GM18526 (cell line): ENCODE data around the gene RMND1.

ENCODE experiments used
- POLR2A ChIP-seq: IDR thresholded peaks from 3 replicates; pipeline ENCODE4 v1.6.1; 2011; ENCODE audit not compliant: insufficient read length; ENCODE audit errors: extremely low read depth

The RMND1 gene

DNA sequence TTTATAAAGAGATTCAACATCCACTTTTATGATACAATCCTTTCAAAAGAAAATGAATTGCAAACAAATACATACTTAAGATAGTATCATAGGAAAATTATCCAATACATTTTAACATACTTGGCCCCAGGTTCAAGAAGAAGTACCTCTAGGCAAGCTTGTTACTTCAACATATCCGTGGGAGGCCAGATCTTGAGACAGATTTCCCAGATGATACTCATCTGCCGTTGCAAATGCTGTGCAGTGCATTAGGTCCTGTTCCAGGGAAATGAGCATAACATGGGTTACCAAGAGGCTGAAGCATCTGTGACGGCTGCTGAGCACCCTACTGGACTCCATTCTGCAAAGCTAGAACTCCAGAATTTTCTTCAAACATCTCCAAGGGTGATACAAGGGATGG, 15.6 kb downstream of the RMND1 start:
- no peak for TF ChIP-seq POLR2A

DNA sequence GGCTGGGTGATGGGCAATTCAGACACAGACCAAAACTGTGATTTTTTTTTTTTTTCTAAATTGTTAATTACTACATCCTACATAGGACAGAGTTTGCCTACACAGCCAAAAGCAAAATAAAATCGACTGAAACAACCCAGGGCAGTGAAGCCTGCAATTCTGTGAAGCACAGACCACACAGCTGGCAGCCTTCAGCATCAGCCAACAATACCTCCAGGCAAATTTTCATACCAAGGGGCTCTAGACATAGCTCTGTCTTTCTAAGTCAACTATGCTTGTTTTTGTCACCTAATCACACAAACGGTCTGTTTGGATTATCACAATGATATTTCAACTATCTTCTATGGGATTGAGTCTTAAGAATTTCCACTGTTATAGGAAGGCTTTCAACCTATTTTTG, 17.6 kb downstream of the RMND1 start:
- TF ChIP-seq POLR2A, result no peak

DNA sequence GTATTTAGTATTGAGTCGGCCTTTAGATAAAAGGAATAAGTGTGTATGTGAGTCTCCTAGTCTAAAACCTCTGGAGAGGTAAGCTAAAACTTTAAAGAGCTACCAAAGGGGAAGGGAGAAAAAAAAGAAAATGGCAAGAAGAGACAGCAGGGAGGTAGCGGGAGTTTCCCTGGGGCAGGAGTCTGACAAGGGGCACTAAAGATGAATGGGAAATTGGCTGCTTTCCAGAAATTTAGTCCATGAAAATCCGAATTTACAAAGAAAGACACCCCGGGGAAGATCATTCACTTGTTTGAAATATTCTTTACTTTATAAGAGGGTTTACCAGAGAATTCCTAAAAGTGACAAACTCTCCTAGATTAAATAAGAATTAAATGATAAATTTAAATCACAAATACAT, 19.3 kb downstream of the RMND1 start:
- no peak for TF ChIP-seq POLR2A

DNA sequence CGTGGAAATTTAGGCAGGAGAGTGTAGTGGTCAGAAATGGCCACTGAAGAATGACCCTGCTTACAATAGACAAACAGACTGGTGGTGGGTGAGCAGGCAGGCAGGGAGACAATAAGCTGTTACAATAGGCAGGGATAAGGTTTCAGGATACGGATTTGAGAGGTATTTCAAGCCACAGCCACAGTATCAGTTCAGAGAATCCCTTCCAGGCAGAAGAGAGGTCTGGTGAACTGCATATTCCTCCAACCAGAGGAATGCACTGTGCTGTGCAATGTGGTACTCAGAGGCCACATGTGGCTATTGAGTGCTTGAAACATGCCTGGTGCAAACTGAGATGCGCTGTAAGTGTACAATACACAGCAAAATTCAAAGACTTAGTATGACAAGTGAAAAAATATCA, 20.6 kb downstream of the RMND1 start:
- no peak for TF ChIP-seq POLR2A

DNA sequence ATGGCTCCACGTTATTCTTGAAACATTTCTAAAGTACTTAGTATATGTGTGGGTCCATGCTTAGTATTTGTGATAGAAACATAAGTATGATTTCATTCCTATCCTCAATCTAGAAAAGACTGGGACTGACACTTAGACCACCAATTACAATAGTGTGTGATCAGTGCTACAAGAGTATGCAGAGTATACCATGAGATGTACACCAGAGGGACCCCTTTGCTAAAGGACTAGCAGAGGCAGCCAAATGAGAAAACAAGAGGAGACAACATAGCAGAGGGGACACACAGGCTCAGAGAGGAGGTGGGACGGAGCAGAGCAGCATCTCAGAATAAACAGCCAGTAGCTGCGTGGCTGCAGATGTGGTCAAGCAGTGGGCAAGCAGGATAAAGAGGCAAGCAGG, 21.0 kb downstream of the RMND1 start:
- no peak for TF ChIP-seq POLR2A

DNA sequence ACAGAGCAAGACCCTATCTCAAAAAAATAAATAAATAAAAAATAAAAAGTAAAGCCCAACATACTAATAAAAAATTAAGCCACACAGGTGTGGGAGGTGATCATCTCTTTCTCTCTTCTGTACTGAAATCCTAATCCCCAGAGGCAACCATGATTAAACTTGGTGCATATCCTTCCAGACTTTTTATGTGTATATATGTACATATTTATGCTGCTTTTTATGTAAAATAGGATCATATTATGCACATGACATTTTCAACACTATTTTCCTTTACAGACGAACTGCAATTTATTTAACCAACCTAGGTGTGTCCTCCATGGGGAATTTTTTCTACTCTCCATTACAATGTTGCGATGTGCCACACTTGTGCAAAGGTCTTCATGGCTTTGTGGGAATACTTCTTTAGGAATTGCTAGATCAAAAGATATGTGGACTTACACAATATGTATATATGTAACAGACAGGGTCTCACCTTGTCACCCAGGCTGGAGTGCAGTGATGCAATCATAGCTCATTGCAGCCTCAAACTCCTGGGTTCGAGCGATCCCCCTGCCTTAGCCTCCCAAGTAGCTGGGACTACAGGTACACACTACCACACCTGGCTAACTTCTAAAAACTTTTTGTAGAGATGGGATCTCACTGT, 23.7 kb downstream of the RMND1 start:
- no peak for TF ChIP-seq POLR2A

DNA sequence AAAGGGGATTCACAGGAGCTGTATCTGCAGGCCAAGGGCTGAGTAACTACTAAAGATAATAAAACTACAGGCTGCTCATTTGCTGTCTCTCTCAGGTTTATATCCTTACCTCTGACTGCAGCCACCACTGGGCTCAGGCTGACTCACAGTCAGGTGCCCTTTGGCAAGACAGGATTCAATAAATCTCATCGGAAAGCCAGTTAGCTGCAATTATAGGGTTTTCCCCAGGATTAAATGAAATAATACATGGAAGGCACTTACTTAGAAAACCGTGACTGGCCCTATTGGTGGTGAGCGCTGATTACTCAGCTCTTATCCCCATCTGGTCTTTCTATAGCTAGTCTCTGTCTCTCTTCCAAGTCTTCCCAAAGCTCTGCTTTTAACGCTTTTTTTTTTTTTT, 26.4 kb downstream of the RMND1 start:
- no peak for TF ChIP-seq POLR2A

DNA sequence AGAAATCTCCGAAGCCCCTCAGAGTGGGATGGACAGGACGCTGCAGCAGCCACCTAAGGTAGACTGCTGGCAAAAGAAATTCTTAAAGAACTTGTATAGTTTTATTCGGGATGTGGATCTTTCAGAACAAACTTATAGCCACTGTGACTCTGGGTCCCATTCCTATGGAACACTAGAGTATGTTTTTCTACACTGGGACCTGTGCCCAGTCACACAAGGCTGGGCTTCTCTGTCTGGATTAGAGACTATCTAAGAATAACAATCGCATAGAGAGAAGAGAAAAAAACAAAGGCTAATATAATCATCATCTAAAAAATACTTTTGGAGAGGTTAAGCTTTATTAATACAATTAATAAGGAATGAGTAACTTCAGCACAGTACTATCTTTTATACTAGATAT, 28.9 kb downstream of the RMND1 start:
- no peak for TF ChIP-seq POLR2A

DNA sequence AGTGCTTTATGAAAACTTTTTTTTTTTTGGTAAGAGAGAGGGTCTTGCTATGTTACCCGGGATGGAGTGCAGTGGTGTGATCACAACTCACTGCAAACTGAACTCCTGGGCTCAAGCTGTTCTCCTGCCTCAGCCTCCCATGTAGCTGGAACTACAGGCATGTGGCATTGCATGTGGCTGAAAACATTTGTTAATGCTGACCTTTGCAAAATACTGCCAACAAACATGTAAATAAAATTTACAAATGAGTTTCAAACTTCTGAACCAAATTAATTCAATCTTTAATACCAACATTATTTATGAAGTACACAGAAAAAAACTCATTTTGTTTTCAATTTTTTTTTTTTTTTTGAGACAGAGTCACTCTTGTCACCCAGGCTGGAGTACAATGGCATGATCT, 34.4 kb downstream of the RMND1 start:
- no peak for TF ChIP-seq POLR2A

DNA sequence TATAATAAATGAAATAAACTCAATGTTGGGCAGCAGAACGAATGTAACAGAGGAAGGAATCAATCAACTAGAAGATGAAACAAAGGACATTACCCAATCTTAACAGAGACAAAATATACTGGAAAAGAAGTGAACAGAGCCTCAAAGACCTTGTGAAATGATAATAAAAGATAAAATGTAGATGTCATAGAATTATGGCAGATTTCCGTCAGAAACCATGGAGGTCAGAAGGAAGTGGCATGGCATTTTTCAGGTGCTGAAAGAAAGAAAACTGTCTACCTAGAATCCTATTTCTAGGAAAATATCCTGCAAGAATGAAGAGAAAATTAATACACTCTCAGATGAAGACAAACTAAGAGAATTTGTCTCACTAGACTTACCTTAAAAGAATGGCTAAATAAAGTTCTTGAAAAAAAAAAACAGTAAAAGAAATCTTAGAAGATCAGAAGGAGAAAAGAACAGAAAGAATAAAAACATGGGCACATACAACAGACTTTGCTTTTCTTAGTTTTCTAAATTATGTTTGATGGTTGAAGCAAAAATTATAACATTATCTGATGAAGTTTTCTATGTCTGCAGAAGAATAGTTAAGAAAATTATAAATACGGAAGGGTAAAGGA, 37.2 kb downstream of the RMND1 start:
- no peak for TF ChIP-seq POLR2A

DNA sequence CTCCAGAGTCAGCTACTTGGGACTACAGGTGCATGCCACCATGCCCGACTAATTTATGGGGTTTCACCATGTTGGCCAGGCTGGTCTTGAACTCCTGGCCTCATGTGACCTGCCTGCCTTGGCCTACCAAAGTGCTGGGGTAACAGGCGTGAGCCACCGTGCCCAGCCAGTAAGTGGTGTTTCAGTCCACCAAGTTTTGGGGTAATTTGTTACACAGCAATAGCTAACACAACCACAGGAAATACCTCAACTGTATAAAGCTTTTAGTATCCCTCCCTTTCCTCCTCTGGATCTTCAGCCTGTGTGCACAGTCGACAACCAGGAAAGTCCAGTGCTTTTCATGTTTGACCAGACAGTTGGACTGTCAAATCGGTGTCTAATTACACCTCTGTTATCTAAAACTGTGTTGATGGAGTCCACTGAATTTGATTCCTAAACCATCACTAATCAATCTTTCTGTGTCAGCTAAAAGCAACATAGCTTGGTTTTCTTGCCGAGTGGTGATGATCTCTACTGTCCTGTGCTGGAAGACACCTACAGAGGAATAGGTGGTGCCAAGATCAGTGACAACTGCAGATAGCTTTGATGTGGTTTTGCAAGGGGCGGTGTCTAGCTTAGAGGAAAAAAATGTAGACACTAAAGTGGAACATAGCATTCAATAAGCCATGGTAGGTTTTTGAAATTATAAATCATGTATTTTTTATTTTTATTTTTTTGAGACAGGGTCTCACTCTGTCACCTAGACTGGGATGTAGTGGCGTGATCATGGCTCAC, 38.4 kb downstream of the RMND1 start:
- no peak for TF ChIP-seq POLR2A

DNA sequence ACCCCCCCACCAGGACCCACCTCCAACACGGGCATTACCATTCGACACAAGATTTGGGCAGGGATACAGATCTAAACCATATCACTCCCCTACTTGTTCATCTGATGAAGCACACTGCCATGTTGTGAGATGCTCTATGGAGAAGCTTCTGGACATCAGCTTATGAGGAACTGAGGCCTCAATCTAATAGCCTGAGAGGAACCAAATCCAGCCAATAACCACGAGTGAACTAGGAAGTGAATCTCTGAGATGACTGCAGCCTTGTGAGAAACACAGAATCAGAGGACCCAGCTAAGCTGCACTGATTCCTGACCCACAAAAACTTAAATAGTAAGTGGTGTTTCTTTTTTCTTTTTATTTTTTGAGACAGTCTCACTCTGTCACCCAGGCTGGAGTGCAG, 39.0 kb downstream of the RMND1 start:
- no peak for TF ChIP-seq POLR2A

DNA sequence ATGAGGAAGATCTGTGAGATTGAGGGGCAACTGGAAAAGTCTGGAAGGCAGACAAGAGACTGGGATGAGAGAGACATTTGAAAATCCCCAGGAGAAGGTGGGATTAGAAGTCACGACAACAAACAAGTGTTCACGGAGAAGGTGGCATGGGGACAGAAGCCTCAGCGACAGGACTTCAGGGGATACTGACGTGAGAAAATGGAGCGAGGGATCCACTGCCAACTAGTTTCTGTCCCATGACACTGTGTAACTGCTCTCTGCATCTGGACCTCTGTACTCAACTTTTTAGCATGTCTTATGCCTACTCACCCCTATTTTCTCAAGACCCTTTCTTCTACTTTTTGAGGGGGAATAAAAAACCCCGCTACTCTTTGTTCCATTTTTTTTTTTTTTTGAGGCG, 42.2 kb downstream of the RMND1 start:
- TF ChIP-seq POLR2A, result no peak

DNA sequence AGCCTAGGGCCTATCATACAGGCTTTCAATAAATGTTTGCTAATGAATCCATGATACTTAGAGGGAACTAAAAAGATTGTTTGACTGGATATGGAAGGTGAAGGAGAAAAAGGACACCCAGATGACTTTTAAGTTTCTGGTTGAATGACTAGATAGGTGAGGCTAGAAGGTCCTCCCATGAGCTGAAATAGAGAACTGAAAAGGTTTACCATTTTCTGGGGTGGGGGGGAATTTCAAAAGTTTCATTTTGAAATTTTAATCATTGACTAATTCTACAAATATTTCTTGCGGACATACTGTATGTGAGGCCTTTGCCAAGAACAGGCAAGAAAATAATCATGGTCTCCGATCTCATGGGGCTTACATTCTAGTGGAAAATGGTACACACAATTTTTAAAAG, 42.7 kb downstream of the RMND1 start:
- TF ChIP-seq POLR2A, result no peak

DNA sequence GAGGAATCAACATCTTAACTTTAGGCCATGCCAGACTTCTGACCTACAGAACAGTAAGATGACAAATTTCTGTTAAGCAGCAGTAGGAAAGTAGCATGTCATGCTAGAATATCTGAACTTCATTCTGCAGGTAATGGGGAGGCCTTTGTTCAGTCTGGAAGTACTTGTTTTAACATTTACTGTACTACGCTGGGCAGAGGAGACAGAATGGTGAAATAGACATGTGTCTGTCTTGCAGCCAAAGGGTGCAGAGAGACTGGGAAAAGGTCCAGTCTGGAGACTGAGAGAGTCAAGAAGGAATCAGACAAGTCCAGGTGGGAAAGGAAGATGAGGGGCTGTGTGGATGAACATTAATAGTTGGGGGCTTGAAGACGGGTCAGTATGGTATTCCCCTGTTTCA, 43.1 kb downstream of the RMND1 start:
- no peak for TF ChIP-seq POLR2A

DNA sequence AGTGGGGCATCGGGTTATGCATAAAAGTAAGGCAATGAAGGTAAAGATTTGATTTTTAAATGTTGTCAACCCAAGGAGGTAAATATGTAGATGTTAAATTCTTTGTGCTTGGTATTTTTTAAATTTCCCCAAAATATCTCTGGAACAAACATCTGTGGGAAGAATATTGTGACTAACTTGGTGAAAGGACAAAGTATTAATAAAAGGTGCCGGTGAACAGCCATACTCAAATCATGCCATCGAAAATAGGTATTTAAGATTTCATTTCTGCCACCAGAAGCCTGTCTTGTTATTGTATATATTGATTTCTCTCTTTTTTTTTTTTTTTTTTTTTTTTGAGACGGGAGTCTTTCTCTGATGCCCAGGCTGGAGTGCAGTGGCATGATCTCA, 48.0 kb downstream of the RMND1 start:
- no peak for TF ChIP-seq POLR2A
